GM12878 (cell line): ENCODE results near the gene SZRD1.

ENCODE experiments used
- CHD1 ChIP-seq: IDR thresholded peaks from 2 replicates; pipeline ENCODE4 v1.6.1; 2012; ENCODE audit warnings: low read depth, low read length, improper control_type of control experiment
- PKNOX1 ChIP-seq: fragments of 450-650 bp; IDR thresholded peaks from 2 replicates; pipeline ENCODE4 v1.6.1; 2016; ENCODE audit warnings: mild to moderate bottlenecking

- no peak for TF ChIP-seq CHD1
- TF ChIP-seq PKNOX1 = no peak; the same call in 1 of the 2 replicates
These were observed 4.7 kb downstream of the SZRD1 start for GRCh38 chr1:16371725-16372124.
